ENCODE measurements around the gene SLBP. TPM values are rescaled to one million over a fixed set of nuclear protein-coding genes. Genes with fewer than 3 reads are reported as not detected.

The SLBP gene
- total and polyA plus RNA-seq, 10 of the 15 experiments (the other 5 are each of a cell fraction or from before 2014, with no cell fraction given), result 94.4 to 278 (median 158) TPM

GRCh38 chr4:1752284-1753041, 40.3 kb upstream of the SLBP start:
- ATAC-seq (no peak), DNase-seq (ENCODE audit: low read depth, low spot score) (no peak), FAIRE-seq (no peak)
- no peak overlapping the region for H3K4me2 ChIP-seq (ENCODE audit: control insufficient read depth, insufficient read depth)
- POLR2A ChIA-PET, result interaction anchor here (0.8 kb wide), 1 partner anchor 148 kb away, joined by 4 read pairs; no protein-coding TSS in a partner anchor
- in situ Hi-C loops (cut with MboI) (no loop called here), intact Hi-C loops (cut with micrococcal nuclease; ENCODE audit: unreplicated experiment) (no loop called here)
- H3K27me3 ChIP-seq (replicated peaks in 1 of 2; ENCODE audit: control insufficient read depth in 2 of 2, insufficient read depth in 2 of 2, low read length in 1 of 2), result no peaks in the 10 kb centered on the region
- CTCF ChIA-PET, result interaction anchor here (1.8 to 2.5 kb wide), 2 partner anchors 58 to 147 kb away, joined by 8 to 11 read pairs; no protein-coding TSS in a partner anchor
- no peaks in the 10 kb centered on the region for H3K36me3 ChIP-seq (ENCODE audit: control insufficient read depth in 2 of 2, insufficient read depth in 2 of 2, low read length in 1 of 2)
- H4K20me1 ChIP-seq (ENCODE audit: control insufficient read depth, insufficient read depth), result no peaks in the 10 kb centered on the region
- H3K9me3 ChIP-seq (replicated peaks; ENCODE audit: control insufficient read depth, insufficient read depth, low read length), result no peaks in the 10 kb centered on the region
- RAD21 ChIA-PET (ENCODE audit: unreplicated experiment), result interaction anchor here (1.8 kb wide), 1 partner anchor 147 kb away, joined by 7 read pairs; no protein-coding TSS in a partner anchor
- SMC1A ChIA-PET (ENCODE audit: uncharacterized antibody, unreplicated experiment), result no interaction called here
- H3K9ac ChIP-seq (ENCODE audit: control insufficient read depth, insufficient read depth, low read length), result no peak overlapping the region
- no peak overlapping the region for H3K4me3 ChIP-seq
- no peak for TF ChIP-seq FOS (IDR thresholded peaks at IDR 0.05; ENCODE audit: borderline replicate concordance, extremely low read depth, insufficient read length)
- no peak for TF ChIP-seq FOXK2 (IDR thresholded peaks at IDR 0.05)
- no peak for TF ChIP-seq POLR2AphosphoS5 (IDR thresholded peaks at IDR 0.05; ENCODE audit: low read length)
- no peak for TF ChIP-seq ATF7 (IDR thresholded peaks at IDR 0.05; ENCODE audit: low read depth)
- no peak for TF ChIP-seq E2F8 (IDR thresholded peaks at IDR 0.05; ENCODE audit: low read depth, partially characterized antibody)
- H3K27ac ChIP-seq (ENCODE audit: control insufficient read depth, insufficient read depth), result no peak overlapping the region
- BruUV-seq (replicated peaks), result no TSS peak
- H3K4me1 ChIP-seq (ENCODE audit: control insufficient read depth, insufficient read depth, low read length), result no peaks in the 10 kb centered on the region
- 10% methylated on average over 35 of the region's 35 CpGs for WGBS (ENCODE audit: insufficient coverage, insufficient replicate concordance, low lambda C conversion rate, missing lambda C conversion rate)
- H3K79me2 ChIP-seq (ENCODE audit: control insufficient read depth, insufficient read depth, low read length), result no peaks in the 10 kb centered on the region
- H2AFZ ChIP-seq (ENCODE audit: control insufficient read depth, low read depth, low read length), result peak overlapping the region; percentile 1

Data from GM12878 (cell line).